Activated CD4-positive, alpha-beta T cell treated with anti-CD3 and anti-CD28 coated beads for 24 hours (primary cell): ENCODE measurements around the gene LRRN3.
"Not testable (repeated sequence)": the region's sequence is repeated elsewhere in the genome, so short reads cannot be mapped to it uniquely, and the experiment has no call there.

Source experiments
- DNase-seq, 2 donors: peaks; one replicate each; pipeline ENCODE4 v3.0.0-alpha.2; 2020; ENCODE audit warnings: low read depth in 2 of 2

Gene LRRN3

GRCh38 chr7:111090846-111091245, at the start of gene LRRN3:
TSS of gene LRRN3 (plus strand) at chr7:111091127. CDS start at chr7:111122773, 31,646 bp downstream.
- DNase-seq: no peak

GRCh38 chr7:111041577-111041976, 49.4 kb upstream of the LRRN3 start:
- DNase-seq: no peak

- DNase-seq: no peak
These were observed 48.1 kb upstream of the LRRN3 start for GRCh38 chr7:111042842-111043241.

- DNase-seq: no peak
These were observed 47.4 kb upstream of the LRRN3 start for GRCh38 chr7:111043561-111043960.

- DNase-seq: no peak
These were observed 45.5 kb upstream of the LRRN3 start for GRCh38 chr7:111045449-111045848.

- DNase-seq: no peak
These were observed 43.3 kb upstream of the LRRN3 start for GRCh38 chr7:111047595-111047994.

GRCh38 chr7:111049971-111050680, 40.8 kb upstream of the LRRN3 start:
- DNase-seq: no peak

GRCh38 chr7:111050875-111051416, 40.0 kb upstream of the LRRN3 start:
- DNase-seq: no peak

- DNase-seq: no peak
These were observed 39.1 kb upstream of the LRRN3 start for GRCh38 chr7:111051832-111052231.

GRCh38 chr7:111053035-111053434, 37.9 kb upstream of the LRRN3 start:
- DNase-seq: no peak

GRCh38 chr7:111056371-111056770, 34.6 kb upstream of the LRRN3 start:
- no peak for DNase-seq

- no peak for DNase-seq
These were observed 33.9 kb upstream of the LRRN3 start for GRCh38 chr7:111057066-111057465.

GRCh38 chr7:111059833-111060232, 31.1 kb upstream of the LRRN3 start:
- no peak for DNase-seq

GRCh38 chr7:111063166-111063565, 27.8 kb upstream of the LRRN3 start:
- DNase-seq: no peak

GRCh38 chr7:111067251-111067650, 23.7 kb upstream of the LRRN3 start:
- DNase-seq: no peak

- no peak for DNase-seq
These were observed 23.2 kb upstream of the LRRN3 start for GRCh38 chr7:111067682-111068081.

GRCh38 chr7:111068618-111069017, 22.3 kb upstream of the LRRN3 start:
- DNase-seq: no peak

GRCh38 chr7:111071556-111071955, 19.4 kb upstream of the LRRN3 start:
- DNase-seq: no peak

GRCh38 chr7:111072658-111073057, 18.3 kb upstream of the LRRN3 start:
- not testable (repeated sequence) for DNase-seq

- no peak for DNase-seq
These were observed 16.7 kb upstream of the LRRN3 start for GRCh38 chr7:111074071-111074747.

- no peak for DNase-seq
These were observed 16.2 kb upstream of the LRRN3 start for GRCh38 chr7:111074748-111075146.

GRCh38 chr7:111075498-111075897, 15.4 kb upstream of the LRRN3 start:
- no peak for DNase-seq

- DNase-seq: no peak
These were observed 14.7 kb upstream of the LRRN3 start for GRCh38 chr7:111076205-111076604.
